ENCODE results near the gene CLTC.

The CLTC gene

GRCh38 chr17:59696682-59697277 lies 77.1 kb downstream of the CLTC start:
- TF ChIP-seq CTCF (conservative IDR thresholded peaks at IDR 0.05), result no peak
- no peak overlapping the region for H3K27ac ChIP-seq

DNA sequence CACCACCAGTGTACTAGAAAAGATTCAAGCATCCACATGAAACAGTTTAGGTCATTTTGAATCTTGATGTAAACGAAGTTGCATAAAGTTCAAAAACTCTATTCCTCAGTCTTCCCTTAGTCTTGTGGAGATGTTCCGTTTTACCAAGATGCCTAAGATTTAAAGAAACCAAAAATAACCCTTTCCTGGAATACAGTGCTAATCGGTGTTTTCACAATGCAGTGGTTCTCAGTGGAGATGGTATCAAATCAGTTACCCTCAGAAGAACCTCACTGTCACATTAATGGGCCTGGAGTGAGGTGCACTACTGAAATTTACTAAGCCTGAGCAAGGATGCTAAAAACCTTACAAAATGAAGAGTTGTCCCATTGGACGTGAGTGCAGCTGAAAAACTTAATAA lies 78.4 kb downstream of the CLTC start:
- no peak overlapping the region for H3K27ac ChIP-seq
- no peak for TF ChIP-seq CTCF (conservative IDR thresholded peaks at IDR 0.05)

DNA sequence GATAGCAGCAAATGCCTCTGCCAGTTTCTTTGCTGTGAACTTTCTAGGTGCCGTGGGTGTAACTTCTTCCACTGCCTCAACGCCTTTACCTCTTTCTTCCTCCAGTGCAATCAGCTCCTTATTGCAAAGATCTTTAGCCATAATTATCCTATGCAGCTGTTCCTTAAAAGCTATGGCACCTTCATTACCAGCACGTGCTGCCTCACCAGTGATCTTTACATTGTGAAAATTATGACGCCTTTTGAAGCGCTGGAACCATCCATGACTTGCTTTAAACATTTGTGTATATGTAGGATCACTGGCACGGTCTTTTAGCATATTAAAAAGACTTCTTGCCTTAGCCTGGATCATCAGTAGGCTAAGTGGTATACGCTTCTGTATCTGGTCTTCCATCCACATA lies 79.5 kb downstream of the CLTC start:
- TF ChIP-seq CTCF (conservative IDR thresholded peaks at IDR 0.05), result no peak
- no peak overlapping the region for H3K27ac ChIP-seq

- no peak for TF ChIP-seq CTCF (conservative IDR thresholded peaks at IDR 0.05)
- H3K27ac ChIP-seq, result no peak overlapping the region
Observed at GRCh38 chr17:59699786-59700185, 80.1 kb downstream of the CLTC start.

DNA sequence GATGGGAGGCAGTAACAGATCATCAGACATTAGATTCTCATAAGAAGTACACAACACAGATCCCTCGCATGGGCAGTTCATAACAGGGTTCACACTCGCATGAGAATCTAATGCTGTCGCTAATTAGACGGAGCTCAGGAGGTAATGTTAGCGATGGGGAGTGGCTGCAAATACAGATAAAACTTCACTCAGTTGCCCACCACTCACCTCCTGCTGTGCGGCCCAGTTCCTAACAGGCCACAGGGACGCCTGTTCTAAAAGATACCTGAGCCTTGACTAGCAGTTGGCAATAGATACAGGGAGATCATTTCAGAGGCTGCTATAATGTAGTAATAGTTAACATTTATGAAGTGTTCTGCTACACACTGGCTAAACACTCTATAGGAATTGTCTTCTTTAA lies 82.6 kb downstream of the CLTC start:
- no peak overlapping the region; the same call in 1 of the 2 replicates for H3K27ac ChIP-seq
- no peak for TF ChIP-seq CTCF (conservative IDR thresholded peaks at IDR 0.05)

GRCh38 chr17:59707149-59707970 lies 87.7 kb downstream of the CLTC start, which contains the start of the genes PTRH2 and VMP1:
TSS of gene PTRH2 (minus strand) at chr17:59707430. CDS start at chr17:59697978, 9,452 bp downstream.
TSS of gene VMP1 (plus strand) at chr17:59707654. CDS start at chr17:59731447, 23,793 bp downstream.
- no peak for TF ChIP-seq CTCF (conservative IDR thresholded peaks at IDR 0.05)
- peak within 1 kb of the TSS; percentile 96 for H3K27ac ChIP-seq

GRCh38 chr17:59707971-59708430 lies 88.3 kb downstream of the CLTC start:
- TF ChIP-seq CTCF (conservative IDR thresholded peaks at IDR 0.05), result no peak
- H3K27ac ChIP-seq, result peak overlapping the region; percentile 96

Measured in VCaP (cell line).